H1 (cell line): Measurements from ENCODE around the gene ENTPD8. TPM values are rescaled to one million over a fixed set of nuclear protein-coding genes. Genes with fewer than 3 reads are reported as not detected.
A peak's percentile ranks its signal among the peaks of the same experiment; 100 is the strongest.

ENCODE experiments used
- CTCF ChIA-PET: fragments of 300-600 bp; sonication (Branson Sonifier 250); formaldehyde crosslinking; loops from one replicate; lab custom pipeline; 2021; ENCODE audit not compliant: partially characterized antibody; lab: Charles Lee
- POLR2A ChIA-PET: fragments of 300-600 bp; sonication (Branson Sonifier 250); formaldehyde crosslinking; loops from one replicate; lab custom pipeline; 2021; ENCODE audit warnings: inconsistent platforms; ENCODE audit not compliant: partially characterized antibody; lab: Charles Lee
- DNase-seq, 2 experiments: peaks; one replicate each; pipeline versions ENCODE4 v3.0.0 to v3.0.0-alpha.2; 2010 to 2022; ENCODE audit warnings: low spot score in 2 of 2, low read depth in 1 of 2, mixed read lengths in 1 of 2
- FAIRE-seq: peaks from 2 replicates; lab custom pipeline; 2011; peaks lifted over from hg19 to GRCh38; lab: Jason Lieb, UNC
- H2AFZ ChIP-seq: 2 replicates; pipeline ENCODE4 v1.8.1; 2012; ENCODE audit warnings: low read length, inconsistent platforms
- H2AK5ac ChIP-seq: 2 replicates; pipeline ENCODE4 v1.6.1; 2013; ENCODE audit warnings: low read depth, low read length
- H2BK120ac ChIP-seq: replicated peaks from 2 replicates; pipeline ENCODE3; 2013; ENCODE audit warnings: low read depth, low read length, inconsistent platforms
- H2BK12ac ChIP-seq: 2 replicates; pipeline ENCODE4 v1.6.1; 2013; ENCODE audit warnings: low read depth, low read length
- H2BK15ac ChIP-seq: 2 replicates; pipeline ENCODE4 v1.6.1; 2013; ENCODE audit warnings: low read length
- H2BK20ac ChIP-seq: 2 replicates; pipeline ENCODE4 v1.6.1; 2013; ENCODE audit warnings: low read length
- H2BK5ac ChIP-seq: 2 replicates; pipeline ENCODE4 v1.6.1; 2013; ENCODE audit warnings: low read depth, low read length
- H3K14ac ChIP-seq: 2 replicates; pipeline ENCODE4 v1.6.1; 2013; ENCODE audit warnings: inconsistent platforms; ENCODE audit not compliant: insufficient read length
- H3K18ac ChIP-seq: 2 replicates; pipeline ENCODE4 v1.6.1; 2013; ENCODE audit warnings: low read length; ENCODE audit errors: extremely low read depth
- H3K23ac ChIP-seq: 2 replicates; pipeline ENCODE4 v1.6.1; 2013; ENCODE audit warnings: inconsistent platforms; ENCODE audit not compliant: insufficient read length
- H3K23me2 ChIP-seq: 2 replicates; pipeline ENCODE4 v1.6.1; 2013; ENCODE audit warnings: low read depth, low read length
- H3K27ac ChIP-seq: 2 replicates; pipeline ENCODE4 v1.6.1; 2011; ENCODE audit warnings: low read depth, low read length, inconsistent platforms
- H3K27me3 ChIP-seq, 4 experiments: replicated peaks in 1 of 4; 1 replicate in 1 of 4; 2 replicates in 3 of 4; pipeline versions ENCODE4 v1.6.1 to v1.8.1; 2011 to 2013; ENCODE audit warnings: low read length in 3 of 4, mild to moderate bottlenecking in 3 of 4, inconsistent platforms in 2 of 4, mixed read lengths in 2 of 4, moderate library complexity in 1 of 4; ENCODE audit not compliant: control insufficient read depth in 3 of 4, insufficient read depth in 3 of 4; ENCODE audit errors: extremely low read depth in 1 of 4
- H3K36me3 ChIP-seq, 4 experiments: 2 replicates each; pipeline versions ENCODE4 v1.6.1 to v1.8.1; 2011 to 2013; ENCODE audit warnings: mild to moderate bottlenecking in 4 of 4, low read length in 3 of 4, moderate library complexity in 2 of 4, control low read depth in 1 of 4, inconsistent platforms in 1 of 4; ENCODE audit not compliant: insufficient read depth in 4 of 4, control insufficient read depth in 2 of 4
- H3K4ac ChIP-seq: replicated peaks from 2 replicates; pipeline ENCODE3; 2013; ENCODE audit warnings: low read length, low read depth, mixed read lengths, inconsistent platforms; ENCODE audit not compliant: insufficient read length
- H3K4me1 ChIP-seq, 4 experiments: replicated peaks in 1 of 4; 1 replicate in 1 of 4; 2 replicates in 3 of 4; pipeline versions ENCODE4 v1.6.1 to v1.8.1; 2011 to 2013; ENCODE audit warnings: low read length in 3 of 4, inconsistent platforms in 2 of 4, mixed read lengths in 1 of 4; ENCODE audit not compliant: insufficient read depth in 4 of 4, control insufficient read depth in 3 of 4
- H3K4me2 ChIP-seq, 2 experiments: 2 replicates each; pipeline versions ENCODE4 v1.6.1 to v1.8.1; 2011 to 2013; ENCODE audit warnings: low read depth in 2 of 2, low read length in 2 of 2, control low read depth in 1 of 2, inconsistent platforms in 1 of 2, mild to moderate bottlenecking in 1 of 2; ENCODE audit not compliant: insufficient read depth in 1 of 2
- H3K4me3 ChIP-seq, 4 experiments: fragments of 200-600, 300-600 bp in 1 of 4; sonication (generic), shearing (Covaris generic), sonication (Bioruptor Twin) in 1 of 4; 2 replicates each; pipeline versions ENCODE4 v1.5.1 to v1.8.1; 2011 to 2016; ENCODE audit warnings: low read length in 4 of 4, low read depth in 3 of 4, control low read depth in 2 of 4, inconsistent platforms in 2 of 4, mild to moderate bottlenecking in 2 of 4, mixed read lengths in 1 of 4, moderate library complexity in 1 of 4; ENCODE audit not compliant: insufficient read depth in 2 of 4; ENCODE audit errors: extremely low read depth in 1 of 4
- H3K56ac ChIP-seq: replicated peaks from 2 replicates; pipeline ENCODE3; 2013; ENCODE audit warnings: low read depth, mild to moderate bottlenecking, mixed read lengths, low read length, inconsistent platforms; ENCODE audit not compliant: insufficient read length
- H3K79me1 ChIP-seq: 2 replicates; pipeline ENCODE4 v1.6.1; 2013; ENCODE audit warnings: low read depth, low read length, control low read depth
- H3K79me2 ChIP-seq, 2 experiments: 2 replicates each; pipeline versions ENCODE4 v1.6.1 to v1.8.1; 2012 to 2013; ENCODE audit warnings: low read length in 2 of 2, mild to moderate bottlenecking in 2 of 2, inconsistent platforms in 1 of 2; ENCODE audit not compliant: insufficient read depth in 2 of 2, control insufficient read depth in 1 of 2
- H3K9ac ChIP-seq, 4 experiments: replicated peaks in 1 of 4; 1 replicate in 1 of 4; 2 replicates in 3 of 4; pipeline versions ENCODE4 v1.6.1 to v1.8.1; 2011 to 2013; ENCODE audit warnings: low read depth in 3 of 4, low read length in 3 of 4, control low read depth in 2 of 4, mild to moderate bottlenecking in 2 of 4, moderate library complexity in 2 of 4, inconsistent platforms in 1 of 4; ENCODE audit errors: extremely low read depth in 1 of 4
- H3K9me3 ChIP-seq, 2 experiments: 2 replicates each; pipeline versions ENCODE4 v1.6.1 to v1.8.1; 2012 to 2013; ENCODE audit warnings: mild to moderate bottlenecking in 2 of 2, moderate library complexity in 2 of 2, control low read depth in 1 of 2, inconsistent platforms in 1 of 2, low read depth in 1 of 2, low read length in 1 of 2, mixed read lengths in 1 of 2; ENCODE audit not compliant: insufficient read depth in 2 of 2
- H4K20me1 ChIP-seq, 2 experiments: replicated peaks in 1 of 2; 2 replicates each; pipeline versions ENCODE3 to v1.8.1; 2011 to 2013; ENCODE audit warnings: inconsistent platforms in 2 of 2, low read length in 2 of 2, mild to moderate bottlenecking in 1 of 2; ENCODE audit not compliant: insufficient read depth in 2 of 2, control insufficient read depth in 1 of 2
- H4K5ac ChIP-seq: 2 replicates; pipeline ENCODE4 v1.6.1; 2013; ENCODE audit warnings: low read length, low read depth, mixed read lengths, inconsistent platforms; ENCODE audit not compliant: insufficient read length
- H4K8ac ChIP-seq: 2 replicates; pipeline ENCODE4 v1.8.0; 2013; ENCODE audit warnings: mild to moderate bottlenecking, moderate library complexity, low read length, inconsistent platforms; ENCODE audit not compliant: insufficient read depth; ENCODE audit errors: extremely low read depth
- H4K91ac ChIP-seq: replicated peaks from 2 replicates; pipeline ENCODE3; 2013; ENCODE audit warnings: low read length, mixed read lengths, inconsistent platforms; ENCODE audit not compliant: insufficient read length
- CBX8 ChIP-seq: fragments of 300-800, 300-1000 bp; sonication (generic); IDR thresholded peaks from 2 replicates; pipeline ENCODE4 v1.7.1; 2016; ENCODE audit warnings: low read depth, low read length, borderline replicate concordance
- CEBPB ChIP-seq: IDR thresholded peaks from 2 replicates; pipeline ENCODE4 v1.6.1; 2012; ENCODE audit warnings: low read depth, low read length
- CREB1 ChIP-seq: IDR thresholded peaks from 2 replicates; pipeline ENCODE4 v1.6.1; 2012; ENCODE audit warnings: inconsistent platforms
- EGR1 ChIP-seq: IDR thresholded peaks from 2 replicates; pipeline ENCODE4 v1.6.1; 2011; ENCODE audit warnings: low read depth, low read length, borderline replicate concordance
- FOSL1 ChIP-seq: IDR thresholded peaks from 2 replicates; pipeline ENCODE4 v1.6.1; 2011; ENCODE audit warnings: mild to moderate bottlenecking, low read depth, low read length, moderate library complexity; ENCODE audit not compliant: insufficient read depth
- GABPA ChIP-seq: IDR thresholded peaks from 2 replicates; pipeline ENCODE4 v1.6.1; 2011; ENCODE audit warnings: mild to moderate bottlenecking, low read length, moderate library complexity, borderline replicate concordance; ENCODE audit not compliant: insufficient read depth
- HDAC2 ChIP-seq, 2 experiments: fragments of 300-600 bp in 1 of 2; sonication (generic) in 1 of 2; IDR thresholded peaks; 2 replicates each; pipeline ENCODE4 v1.6.1; 2011 to 2012; ENCODE audit warnings: low read depth in 2 of 2, low read length in 2 of 2, mild to moderate bottlenecking in 2 of 2, moderate library complexity in 2 of 2, borderline replicate concordance in 1 of 2, inconsistent platforms in 1 of 2
- JUND ChIP-seq: IDR thresholded peaks from 2 replicates; pipeline ENCODE4 v1.6.1; 2011; ENCODE audit warnings: mild to moderate bottlenecking, improper control_type of control experiment, low read length
- POU5F1 ChIP-seq: IDR thresholded peaks from 2 replicates; pipeline ENCODE4 v1.6.1; 2011; ENCODE audit warnings: low read depth, mild to moderate bottlenecking, low read length, moderate library complexity
- SIX5 ChIP-seq: IDR thresholded peaks from 2 replicates; pipeline ENCODE4 v1.6.1; 2011; ENCODE audit warnings: mild to moderate bottlenecking, low read depth, low read length
- SRF ChIP-seq: IDR thresholded peaks from 2 replicates; pipeline ENCODE4 v1.6.1; 2011; ENCODE audit warnings: mild to moderate bottlenecking, low read depth, low read length, moderate library complexity
- SUZ12 ChIP-seq: fragments of 200-600 bp; sonication (generic); IDR thresholded peaks from 2 replicates; pipeline ENCODE4 v1.6.1; 2012; ENCODE audit warnings: mild to moderate bottlenecking, inconsistent platforms, low read length, moderate library complexity, mixed read lengths
- TBP ChIP-seq: IDR thresholded peaks from 2 replicates; pipeline ENCODE4 v1.6.1; 2011; ENCODE audit warnings: low read depth, low read length, improper control_type of control experiment
- WGBS, 2 experiments: shearing (Covaris generic) in 1 of 2; methylation state at CpG; one replicate each; pipeline versions ENCODE4 v1.1.6 to v1.1.7; 2013 to 2015; ENCODE audit warnings: low lambda C conversion rate in 2 of 2, mixed read lengths in 2 of 2, inconsistent platforms in 1 of 2, low coverage in 1 of 2, missing lambda C conversion rate in 1 of 2; ENCODE audit not compliant: insufficient replicate concordance in 2 of 2, insufficient coverage in 1 of 2, insufficient read length in 1 of 2; ENCODE audit errors: extremely low coverage in 1 of 2, missing lambda C conversion rate in 1 of 2; 5-methylcytosine and 5-hydroxymethylcytosine counted together
- polyA plus RNA-seq, 7 experiments: library from polyadenylated mRNA; depleted of rRNA in 3 of 7; stranded (reverse) in 5 of 7; unstranded in 2 of 7; fragments of >200 nt in 5 of 7; fragments of 200-250 nt in 2 of 7; gene quantifications; 1 replicate in 5 of 7; 2 replicates in 1 of 7; 4 replicates in 1 of 7; pipeline versions ENCODE4 v1.2.1 to v1.2.3, GENCODE V29; 2011 to 2013; ENCODE audit warnings: missing spikeins in 2 of 7, mixed read lengths in 2 of 7
- total RNA-seq: library from RNA; stranded (reverse); fragmentation: NEBNext Ultra II Directional; extraction: Animal tissue kit (Norgen Biotek cat#: 25700); gene quantifications from 2 replicates; pipeline ENCODE4 v1.2.1, GENCODE V29; 2021

Gene ENTPD8
- total and polyA plus RNA-seq, 2 of the 8 experiments (the other 6 are each of a cell fraction or from before 2014, with no cell fraction given): 0.48 to 0.51 TPM

GRCh38 chr9:137465720-137466388 is 24.7 kb upstream of the ENTPD8 start:
- no peak overlapping the region for H2BK120ac ChIP-seq
- WGBS, 2 experiments: 91% methylated on average over 22 of the region's 23 CpGs; no CpG with 5 or more reads in 1 of the 2 experiments
- H3K79me2 ChIP-seq: no peaks in the 10 kb centered on the region
- H3K36me3 ChIP-seq: no peaks in the 10 kb centered on the region
- H4K8ac ChIP-seq: peak overlapping the region; percentile 51; the same call in 1 of the 2 replicates
- no peaks in the 10 kb centered on the region; a peak in 1 of 4 replicates for H3K9me3 ChIP-seq
- DNase-seq (no peak), FAIRE-seq (no peak)
- H3K4ac ChIP-seq: no peak overlapping the region
- peak overlapping the region; percentile 15 for H4K91ac ChIP-seq
- H2BK20ac ChIP-seq: no peak overlapping the region
- H3K27ac ChIP-seq: no peak overlapping the region
- peaks cover 0 to 2% of the 10 kb centered on the region in 2 experiments for H4K20me1 ChIP-seq
- no peak overlapping the region for H3K23ac ChIP-seq
- no peak overlapping the region for H3K18ac ChIP-seq
- no peak overlapping the region for H2BK5ac ChIP-seq
- H3K56ac ChIP-seq: no peak overlapping the region
- H3K4me3 ChIP-seq: no peak overlapping the region
- no peak overlapping the region for H4K5ac ChIP-seq
- peaks cover 0 to 9% (median 2%) of the 10 kb centered on the region in 4 experiments; a peak in 3 of 7 replicates for H3K4me1 ChIP-seq
- no peak overlapping the region for H3K9ac ChIP-seq
- ChIA-PET POLR2A (interaction anchor here (0.6 kb wide), 1 partner anchor 17 kb away, joined by 3 read pairs; no protein-coding TSS in a partner anchor), CTCF (no interaction called here)
- H2BK15ac ChIP-seq: no peak overlapping the region
- no peak overlapping the region for H2AFZ ChIP-seq
- H3K14ac ChIP-seq: no peak overlapping the region
- no peak overlapping the region for H2BK12ac ChIP-seq
- H3K79me1 ChIP-seq: no peaks in the 10 kb centered on the region
- H3K4me2 ChIP-seq: no peak overlapping the region
- H3K23me2 ChIP-seq: 0 out of 2 replicates have a peak, but pooled peaks cover 2% of the 10 kb centered on the region
- peaks cover 0 to 14% (median 11%) of the 10 kb centered on the region in 4 experiments; a peak in 5 of 7 replicates for H3K27me3 ChIP-seq
- H2AK5ac ChIP-seq: no peak overlapping the region
- TF ChIP-seq GABPA (no peak), EGR1 (no peak), SIX5 (no peak), JUND (no peak), SRF (no peak), CREB1 (no peak), TBP (no peak), CBX8 (no peak), FOSL1 (no peak), HDAC2 (IDR thresholded peaks at IDR 0.05; ENCODE audit: borderline replicate concordance in 1 of 2, low read depth in 2 of 2, low read length in 2 of 2) (no peak), SUZ12 (no peak), POU5F1 (no peak), CEBPB (no peak)
